ENCODE measurements around the gene LPCAT2. TPM values are rescaled to one million over a fixed set of nuclear protein-coding genes. Genes with fewer than 3 reads are reported as not detected.

Gene LPCAT2
- total RNA-seq, 1 experiment from 2014 or later, result 7.1 TPM

- ChIA-PET CTCF (interaction anchor here (1.7 to 2.5 kb wide), 2 partner anchors 31 to 229 kb away, joined by 5 to 16 read pairs; no protein-coding TSS in a partner anchor), POLR2A (no interaction called here)
These were observed 37.3 kb upstream of the LPCAT2 start for GRCh38 chr16:55471448-55472097.

More at GRCh38 chr16:55471448-55472097, 37.3 kb upstream of the LPCAT2 start:
- DNase-seq (ENCODE audit: low spot score), result no peak
- Mint-ChIP-seq H3K9me3 (no peaks in the 10 kb centered on the region), H3K4me1 (peaks cover 23% of the 10 kb centered on the region), H3K4me3 (no peak overlapping the region), H3K36me3 (no peaks in the 10 kb centered on the region), H3K27ac (no peak overlapping the region), H3K27me3 (ENCODE audit: low read depth) (peaks cover 66% of the 10 kb centered on the region)
- ATAC-seq, result no peak
- no peak for TF ChIP-seq SP1 (CRISPR knock-in tag; conservative IDR thresholded peaks at IDR 0.05)
- no peak for TF ChIP-seq PRRX2 (CRISPR knock-in tag; IDR thresholded peaks at IDR 0.05)
- TF ChIP-seq PREB (CRISPR knock-in tag; IDR thresholded peaks at IDR 0.05; ENCODE audit: borderline replicate concordance), result no peak
- no peak for TF ChIP-seq SOX15 (CRISPR knock-in tag; IDR thresholded peaks at IDR 0.05)
- no peak for TF ChIP-seq ZNF281 (CRISPR knock-in tag; IDR thresholded peaks at IDR 0.05)
- no peak for TF ChIP-seq ZBTB21 (CRISPR knock-in tag; IDR thresholded peaks at IDR 0.05; ENCODE audit: borderline replicate concordance)
- no peak for TF ChIP-seq SMAD3 (CRISPR knock-in tag; IDR thresholded peaks at IDR 0.05; ENCODE audit: borderline replicate concordance)
- TF ChIP-seq MXD4 (CRISPR knock-in tag; IDR thresholded peaks at IDR 0.05; ENCODE audit: borderline replicate concordance), result no peak
- no peak for TF ChIP-seq ZNF219 (CRISPR knock-in tag; IDR thresholded peaks at IDR 0.05; ENCODE audit: borderline replicate concordance)
- no peak for TF ChIP-seq ZNF671 (CRISPR knock-in tag; IDR thresholded peaks at IDR 0.05)
- TF ChIP-seq NR3C1 (CRISPR knock-in tag; conservative IDR thresholded peaks at IDR 0.05; ENCODE audit: low read depth), result no peak
- no peak for TF ChIP-seq ZNF532 (CRISPR knock-in tag; IDR thresholded peaks at IDR 0.05; ENCODE audit: borderline replicate concordance)
